GM12864 (cell line): ENCODE measurements around the gene ELF4.

Experiments used
- DNase-seq: peaks from one replicate; pipeline ENCODE4 v3.0.0-alpha.2; 2011; ENCODE audit warnings: low read depth
- H3K4me3 ChIP-seq: 2 replicates; pipeline ENCODE4 v1.5.1; 2011; ENCODE audit warnings: mild to moderate bottlenecking, low read depth, low read length, control low read depth
- CTCF ChIP-seq: IDR thresholded peaks from 2 replicates; pipeline ENCODE4 v1.5.1; 2011; ENCODE audit warnings: low read depth, mild to moderate bottlenecking, moderate library complexity, low read length, control low read depth, inconsistent platforms; ENCODE audit errors: missing control alignments

ELF4 gene

GRCh38 chrX:130057209-130057608, 53.1 kb downstream of the ELF4 start:
- DNase-seq = no peak
- no peak overlapping the region for H3K4me3 ChIP-seq
- no peak for TF ChIP-seq CTCF

- no peak for DNase-seq
- TF ChIP-seq CTCF = no peak
These were observed 54.4 kb downstream of the ELF4 start for GRCh38 chrX:130055899-130056298.

GRCh38 chrX:130055103-130055502, 55.2 kb downstream of the ELF4 start:
- DNase-seq = no peak
- no peak overlapping the region for H3K4me3 ChIP-seq
- TF ChIP-seq CTCF = no peak

More at GRCh38 chrX:130055899-130056298, 54.4 kb downstream of the ELF4 start:
- H3K4me3 ChIP-seq = no peak overlapping the region

- no peak overlapping the region for H3K4me3 ChIP-seq
- TF ChIP-seq CTCF = no peak
- DNase-seq = no peak
These were observed 57.1 kb downstream of the ELF4 start for GRCh38 chrX:130053236-130053635.

- TF ChIP-seq CTCF = no peak
These were observed 59.0 kb downstream of the ELF4 start for GRCh38 chrX:130051176-130051845.

GRCh38 chrX:130049821-130050220, 60.5 kb downstream of the ELF4 start:
- H3K4me3 ChIP-seq = no peak overlapping the region
- DNase-seq = no peak
- no peak for TF ChIP-seq CTCF

More at GRCh38 chrX:130051176-130051845, 59.0 kb downstream of the ELF4 start:
- H3K4me3 ChIP-seq = no peak overlapping the region
- no peak for DNase-seq

GRCh38 chrX:130048686-130049222, 61.5 kb downstream of the ELF4 start:
- no peak for DNase-seq
- no peak overlapping the region for H3K4me3 ChIP-seq
- TF ChIP-seq CTCF = no peak
